ENCODE results near the gene DIAPH1. TPM values are rescaled to one million over a fixed set of nuclear protein-coding genes. Genes with fewer than 3 reads are reported as not detected.
A peak's percentile ranks its signal among the peaks of the same experiment; 100 is the strongest.

Gene DIAPH1
- total RNA-seq, 4 donors from 2014 or later: 27.7 to 69.4 (median 30.2) TPM

GRCh38 chr5:141558150-141558549 lies 60.6 kb downstream of the DIAPH1 start:
- H3K27me3 ChIP-seq: no peaks in the 10 kb centered on the region
- peaks cover 0 to 5% of the 10 kb centered on the region in 2 donors for H3K9me3 ChIP-seq
- peaks cover 0 to 11% of the 10 kb centered on the region in 2 donors for H3K4me1 ChIP-seq
- intact Hi-C loops (cut with DNase I; ENCODE audit: low total_unique reads): no loop called here
- peak overlapping the region; percentile 86 to 96 for H3K27ac ChIP-seq
- no peaks in the 10 kb centered on the region for H3K36me3 ChIP-seq
- TF ChIP-seq POLR2A (IDR thresholded peaks at IDR 0.05) (no peak), CTCF (IDR thresholded peaks at IDR 0.05) (no peak)
- no peak overlapping the region for H3K4me3 ChIP-seq
- no peak for DNase-seq

GRCh38 chr5:141557681-141558136 lies 61.1 kb downstream of the DIAPH1 start:
- H3K9me3 ChIP-seq: peaks cover 0 to 5% of the 10 kb centered on the region in 2 donors
- no peaks in the 10 kb centered on the region for H3K36me3 ChIP-seq
- peak overlapping the region; percentile 15 to 17 for H3K4me3 ChIP-seq
- intact Hi-C loops (cut with DNase I; ENCODE audit: low total_unique reads): no loop called here
- DNase-seq: peak; percentile 87 to 89
- no peaks in the 10 kb centered on the region for H3K27me3 ChIP-seq
- TF ChIP-seq POLR2A (IDR thresholded peaks at IDR 0.05) (peak in 1 of 2 donors; percentile 21), CTCF (IDR thresholded peaks at IDR 0.05) (peak; percentile 71 to 86 (median 74))
- peaks cover 0 to 11% of the 10 kb centered on the region in 2 donors for H3K4me1 ChIP-seq
- peak overlapping the region; percentile 86 to 96 for H3K27ac ChIP-seq

- Histone ChIP-seq H3K27ac (no peak overlapping the region), H3K4me3 (no peak overlapping the region), H3K27me3 (no peaks in the 10 kb centered on the region), H3K36me3 (no peaks in the 10 kb centered on the region), H3K4me1 (no peaks in the 10 kb centered on the region), H3K9me3 (peaks cover 0 to 23% of the 10 kb centered on the region in 2 donors)
- intact Hi-C loops (cut with DNase I; ENCODE audit: low total_unique reads): no loop called here
- no peak for DNase-seq
- no peak for TF ChIP-seq CTCF (IDR thresholded peaks at IDR 0.05)
- no peak for TF ChIP-seq POLR2A (IDR thresholded peaks at IDR 0.05)
Measured at GRCh38 chr5:141547921-141548320, 70.9 kb downstream of the DIAPH1 start.

- TF ChIP-seq CTCF (IDR thresholded peaks at IDR 0.05) (no peak), POLR2A (IDR thresholded peaks at IDR 0.05) (no peak)
- no peaks in the 10 kb centered on the region for H3K4me1 ChIP-seq
- intact Hi-C loops (cut with DNase I; ENCODE audit: low total_unique reads): no loop called here
- H3K9me3 ChIP-seq: peaks cover 0 to 23% of the 10 kb centered on the region in 2 donors
- no peak overlapping the region for H3K27ac ChIP-seq
- DNase-seq: no peak
- no peaks in the 10 kb centered on the region for H3K27me3 ChIP-seq
- H3K4me3 ChIP-seq: no peak overlapping the region
- H3K36me3 ChIP-seq: no peaks in the 10 kb centered on the region
Measured at GRCh38 chr5:141547488-141547887, 71.3 kb downstream of the DIAPH1 start.

- Histone ChIP-seq H3K4me3 (no peak overlapping the region), H3K4me1 (no peaks in the 10 kb centered on the region), H3K27ac (no peak overlapping the region), H3K27me3 (no peaks in the 10 kb centered on the region), H3K9me3 (peaks cover 0 to 16% of the 10 kb centered on the region in 2 donors), H3K36me3 (no peaks in the 10 kb centered on the region)
- intact Hi-C loops (cut with DNase I; ENCODE audit: low total_unique reads): no loop called here
- DNase-seq: no peak
- TF ChIP-seq CTCF (IDR thresholded peaks at IDR 0.05) (no peak), POLR2A (IDR thresholded peaks at IDR 0.05) (no peak)
Measured at GRCh38 chr5:141543053-141543452, 75.7 kb downstream of the DIAPH1 start.
